ENCODE data around the gene SLC22A4. TPM values are rescaled to one million over a fixed set of nuclear protein-coding genes. Genes with fewer than 3 reads are reported as not detected.
A peak's percentile ranks its signal among the peaks of the same experiment; 100 is the strongest.

Gene SLC22A4
- total RNA-seq, 1 experiment from 2014 or later = 0.72 TPM

GRCh38 chr5:132270335-132270665 is 23.9 kb upstream of the SLC22A4 start:
- Histone ChIP-seq H3K18ac (ENCODE audit: insufficient read length, low read depth, low read length) (no peak overlapping the region), H2BK20ac (ENCODE audit: low read depth, low read length, poor library complexity, severe bottlenecking) (no peak overlapping the region), H3T11ph (ENCODE audit: low read length) (no peak overlapping the region), H2BK12ac (ENCODE audit: insufficient read length, low read depth, low read length) (no peak overlapping the region), H2BK15ac (ENCODE audit: low read depth, low read length) (no peak overlapping the region), H3K23me2 (ENCODE audit: insufficient read length, low read depth, low read length, poor library complexity, severe bottlenecking) (peaks cover 2% of the 10 kb centered on the region), H4K91ac (ENCODE audit: insufficient read length, low read depth, low read length) (no peak overlapping the region), H2BK120ac (ENCODE audit: low read depth, low read length, poor library complexity, severe bottlenecking) (no peak overlapping the region), H3K14ac (ENCODE audit: insufficient read depth, low read length) (no peak overlapping the region), H3K56ac (ENCODE audit: insufficient read length, low read depth, low read length) (no peak overlapping the region), H4K5ac (ENCODE audit: insufficient read length, low read depth, low read length) (no peak overlapping the region), H3K4ac (ENCODE audit: low read depth, low read length) (no peak overlapping the region), H4K8ac (replicated peaks; ENCODE audit: insufficient read length, low read depth, low read length) (no peak overlapping the region), H3K9me3 (ENCODE audit: control insufficient read depth, low read depth, low read length) (no peaks in the 10 kb centered on the region), H2AFZ (ENCODE audit: low read length) (no peak overlapping the region), H3K9ac (ENCODE audit: extremely low read depth, insufficient read length, low read length) (no peak overlapping the region), H3K27me3 (ENCODE audit: insufficient read depth, low read length) (no peaks in the 10 kb centered on the region), H3K4me2 (ENCODE audit: insufficient read depth, insufficient read length, low read length) (no peak overlapping the region), H3K79me2 (ENCODE audit: insufficient read depth, low read length) (no peaks in the 10 kb centered on the region), H2BK5ac (ENCODE audit: insufficient read length, low read length) (no peak overlapping the region), H3K4me1 (ENCODE audit: insufficient read depth, low read length) (no peaks in the 10 kb centered on the region), H3K27ac (ENCODE audit: insufficient read length, low read depth, low read length) (no peak overlapping the region), H4K20me1 (ENCODE audit: control insufficient read depth, insufficient read depth, insufficient read length) (no peaks in the 10 kb centered on the region), H3K79me1 (ENCODE audit: insufficient read depth, low read depth, low read length, poor library complexity, severe bottlenecking) (no peaks in the 10 kb centered on the region), H3K23ac (ENCODE audit: insufficient read length, low read depth, low read length) (no peak overlapping the region), H2AK5ac (ENCODE audit: insufficient read length, low read length) (no peak overlapping the region)
- Mint-ChIP-seq H3K4me1 (peaks cover 8 to 20% of the 10 kb centered on the region in 2 experiments), H3K27ac (peak overlapping the region in 1 of 3 experiments; percentile 84; a peak in 1 of 7 replicates), H3K4me3 (no peak overlapping the region), H3K9me3 (no peaks in the 10 kb centered on the region), H3K36me3 (ENCODE audit: insufficient read depth in 1 of 3, low read depth in 3 of 3) (peaks cover 0 to 3% (median 1%) of the 10 kb centered on the region in 3 experiments; a peak in 1 of 7 replicates), H3K27me3 (ENCODE audit: low read depth) (no peaks in the 10 kb centered on the region)
- WGBS (ENCODE audit: extremely low coverage, insufficient read length, low lambda C conversion rate) = no CpG with 5 or more reads among the region's 1 CpG
- TF ChIP-seq CTCF (conservative IDR thresholded peaks at IDR 0.05) = no peak
- DNase-seq = no peak

Data from H9 (cell line).